Measurements from ENCODE around the gene TTC3.
"Not testable (repeated sequence)": the region's sequence is repeated elsewhere in the genome, so short reads cannot be mapped to it uniquely, and the experiment has no call there.

TTC3 gene

GRCh38 chr21:37106998-37107397 lies 33.9 kb downstream of the TTC3 start:
- TF ChIP-seq CTCF (IDR thresholded peaks at IDR 0.05; ENCODE audit: low read depth, low read length, missing control alignments) = no peak
- H3K4me3 ChIP-seq (ENCODE audit: low read depth, low read length) = no peak overlapping the region
- no peak for DNase-seq (ENCODE audit: low read depth)

- DNase-seq (ENCODE audit: low read depth); H3K4me3 ChIP-seq (ENCODE audit: low read depth, low read length): not testable (repeated sequence)
Observed at GRCh38 chr21:37111029-37111428, 38.0 kb downstream of the TTC3 start.

GRCh38 chr21:37114301-37114700 lies 41.2 kb downstream of the TTC3 start:
- not testable (repeated sequence) for DNase-seq (ENCODE audit: low read depth)

GRCh38 chr21:37116459-37116858 lies 43.4 kb downstream of the TTC3 start:
- H3K4me3 ChIP-seq (ENCODE audit: low read depth, low read length); DNase-seq (ENCODE audit: low read depth): not testable (repeated sequence)

More at GRCh38 chr21:37114301-37114700, 41.2 kb downstream of the TTC3 start:
- H3K4me3 ChIP-seq (ENCODE audit: low read depth, low read length) = not testable (repeated sequence)

GRCh38 chr21:37117204-37117603 lies 44.1 kb downstream of the TTC3 start:
- DNase-seq (ENCODE audit: low read depth) = no peak
- no peak overlapping the region for H3K4me3 ChIP-seq (ENCODE audit: low read depth, low read length)
- no peak for TF ChIP-seq CTCF (IDR thresholded peaks at IDR 0.05; ENCODE audit: low read depth, low read length, missing control alignments)

- DNase-seq (ENCODE audit: low read depth) = no peak
- TF ChIP-seq CTCF (IDR thresholded peaks at IDR 0.05; ENCODE audit: low read depth, low read length, missing control alignments) = no peak
Observed at GRCh38 chr21:37118187-37118826, 45.3 kb downstream of the TTC3 start.

GRCh38 chr21:37119421-37120218 lies 46.6 kb downstream of the TTC3 start:
- no peak overlapping the region for H3K4me3 ChIP-seq (ENCODE audit: low read depth, low read length)
- TF ChIP-seq CTCF (IDR thresholded peaks at IDR 0.05; ENCODE audit: low read depth, low read length, missing control alignments) = no peak
- DNase-seq (ENCODE audit: low read depth) = no peak

More at GRCh38 chr21:37118187-37118826, 45.3 kb downstream of the TTC3 start:
- H3K4me3 ChIP-seq (ENCODE audit: low read depth, low read length) = no peak overlapping the region

- no peak for DNase-seq (ENCODE audit: low read depth)
- no peak overlapping the region for H3K4me3 ChIP-seq (ENCODE audit: low read depth, low read length)
- no peak for TF ChIP-seq CTCF (IDR thresholded peaks at IDR 0.05; ENCODE audit: low read depth, low read length, missing control alignments)
Observed at GRCh38 chr21:37128076-37128475, 55.0 kb downstream of the TTC3 start.
